ENCODE data around the gene HACD3. TPM values are rescaled to one million over a fixed set of nuclear protein-coding genes. Genes with fewer than 3 reads are reported as not detected.

HACD3 gene
- total and polyA plus RNA-seq, 2 of the 4 experiments (the other 2 are of a cell fraction): 60.9 to 131 TPM

DNA sequence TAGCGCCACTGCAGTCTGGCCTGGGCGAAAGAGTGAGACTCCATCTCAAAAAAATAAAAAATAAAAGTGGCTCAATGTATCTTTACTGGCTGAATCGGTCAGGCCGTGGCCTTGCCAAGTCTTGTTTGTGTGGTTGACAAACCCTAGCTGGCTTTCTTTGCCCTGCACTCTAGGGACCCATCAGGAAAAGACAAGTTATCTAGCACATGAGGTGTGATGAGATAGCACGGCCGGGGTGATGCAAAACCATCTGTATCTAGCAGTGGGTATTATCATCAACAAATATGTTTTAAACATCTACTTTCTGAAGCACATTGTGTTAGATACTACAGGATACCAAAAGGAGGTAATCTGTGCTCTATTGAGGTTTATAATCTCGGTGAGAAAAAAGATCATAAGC is 8.9 kb upstream of the HACD3 start:
- Histone ChIP-seq H2BK15ac (ENCODE audit: low read depth, low read length) (no peak overlapping the region), H2BK20ac (ENCODE audit: low read depth, low read length) (no peak overlapping the region), H3K27ac (ENCODE audit: insufficient read depth, low read length) (no peak overlapping the region), H2BK120ac (ENCODE audit: low read depth, low read length) (no peak overlapping the region), H3K18ac (ENCODE audit: low read depth, low read length) (no peak overlapping the region), H4K5ac (ENCODE audit: low read depth, low read length) (no peak overlapping the region), H3K4me2 (ENCODE audit: low read depth, low read length) (no peak overlapping the region), H2AFZ (replicated peaks; ENCODE audit: low read length, poor library complexity) (no peak overlapping the region), H3K27me3 (ENCODE audit: control insufficient read depth, insufficient read depth, low read length) (no peaks in the 10 kb centered on the region), H3K79me1 (ENCODE audit: low read depth in 1 of 2, low read length in 2 of 2) (peaks cover 6 to 10% of the 10 kb centered on the region in 2 experiments; a peak in 2 of 4 replicates), H3K4me1 (ENCODE audit: control insufficient read depth, insufficient read depth, low read length) (peaks cover 3% of the 10 kb centered on the region), H4K20me1 (ENCODE audit: insufficient read depth, low read length) (no peaks in the 10 kb centered on the region; the same call in 1 of the 2 replicates), H2AK9ac (replicated peaks; ENCODE audit: low read depth, low read length, poor library complexity) (no peak overlapping the region), H3K23ac (ENCODE audit: low read depth, low read length) (no peak overlapping the region), H4K8ac (ENCODE audit: low read depth in 2 of 2, low read length in 2 of 2) (no peak overlapping the region), H3K9me1 (ENCODE audit: insufficient read depth, low read length) (0 out of 2 replicates have a peak, but pooled peaks cover 2% of the 10 kb centered on the region), H3K9ac (ENCODE audit: low read depth, low read length) (no peak overlapping the region), H2AK5ac (ENCODE audit: low read depth, low read length) (no peak overlapping the region), H3K4me3 (ENCODE audit: insufficient read depth, low read depth, low read length) (no peak overlapping the region), H3K9me3 (ENCODE audit: control insufficient read depth, insufficient read depth, low read length) (no peaks in the 10 kb centered on the region), H3K4ac (ENCODE audit: low read depth, low read length) (no peak overlapping the region), H2BK5ac (ENCODE audit: low read depth, low read length, poor library complexity, severe bottlenecking) (no peak overlapping the region), H3K36me3 (ENCODE audit: control insufficient read depth, insufficient read depth, low read length) (no peaks in the 10 kb centered on the region), H3K56ac (ENCODE audit: extremely low read depth, insufficient read depth, low read length) (no peak overlapping the region), H3K14ac (replicated peaks; ENCODE audit: low read depth, low read length) (no peak overlapping the region), H4K91ac (ENCODE audit: insufficient read depth, low read depth, low read length) (no peak overlapping the region)
- ATAC-seq (ENCODE audit: low read depth): no peak
- BruUV-seq (replicated peaks): no TSS peak
- TF ChIP-seq MXI1 (IDR thresholded peaks at IDR 0.05; ENCODE audit: borderline replicate concordance, low read depth, low read length) (no peak), SMC3 (IDR thresholded peaks at IDR 0.05; ENCODE audit: low read depth, low read length) (no peak)
- no peak for DNase-seq
- intact Hi-C loops (cut with micrococcal nuclease) (no loop called here), dilution Hi-C loops (cut with HindIII; ENCODE audit: low sequenced_read_pairs, unreplicated experiment) (no loop called here), in situ Hi-C loops (cut with MboI; ENCODE audit: low sequenced_read_pairs) (no loop called here)
- no CpG with 5 or more reads among the region's 7 CpGs for WGBS, 2 experiments (ENCODE audit: extremely low coverage in 2 of 2, insufficient read length in 1 of 2)
- ChIA-PET POLR2A (ENCODE audit: unreplicated experiment) (no interaction called here), CTCF (no interaction called here)

Measured in IMR-90 (cell line).